ENCODE results near the gene ZNF784.
A peak's percentile ranks its signal among the peaks of the same experiment; 100 is the strongest.

ZNF784 gene

DNA sequence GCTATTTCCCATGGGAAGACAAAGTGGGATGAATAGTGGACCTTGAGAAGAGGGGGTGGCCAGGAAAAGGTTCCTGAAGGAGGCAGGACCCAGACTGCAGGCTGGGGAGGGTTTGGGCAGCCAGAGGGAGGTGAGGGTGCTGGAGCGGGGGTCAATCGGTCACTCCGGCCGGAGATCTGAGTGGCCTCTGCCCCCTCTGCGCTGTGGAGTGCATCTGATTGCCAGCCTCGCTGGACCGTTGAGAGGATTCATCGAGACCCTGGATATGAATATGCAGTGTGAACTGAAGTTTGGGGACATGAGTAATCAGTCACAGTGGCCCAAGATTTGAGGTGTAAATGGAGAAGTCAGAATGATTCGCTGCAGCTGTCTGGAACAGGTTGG, 11.0 kb upstream of the ZNF784 start:
- no peak overlapping the region for H2AFZ ChIP-seq (ENCODE audit: low read depth, low read length)
- H3K36me3 ChIP-seq (ENCODE audit: insufficient read depth, low read length): peaks cover 3% of the 10 kb centered on the region
- H3K27me3 ChIP-seq (ENCODE audit: insufficient read depth, low read length): no peaks in the 10 kb centered on the region
- peak overlapping the region; percentile 72 for H3K4me3 ChIP-seq (ENCODE audit: low read length)
- H3K9me3 ChIP-seq (ENCODE audit: low read length): no peaks in the 10 kb centered on the region
- peaks cover 23% of the 10 kb centered on the region for H3K4me1 ChIP-seq (ENCODE audit: insufficient read depth, low read length)

DNA sequence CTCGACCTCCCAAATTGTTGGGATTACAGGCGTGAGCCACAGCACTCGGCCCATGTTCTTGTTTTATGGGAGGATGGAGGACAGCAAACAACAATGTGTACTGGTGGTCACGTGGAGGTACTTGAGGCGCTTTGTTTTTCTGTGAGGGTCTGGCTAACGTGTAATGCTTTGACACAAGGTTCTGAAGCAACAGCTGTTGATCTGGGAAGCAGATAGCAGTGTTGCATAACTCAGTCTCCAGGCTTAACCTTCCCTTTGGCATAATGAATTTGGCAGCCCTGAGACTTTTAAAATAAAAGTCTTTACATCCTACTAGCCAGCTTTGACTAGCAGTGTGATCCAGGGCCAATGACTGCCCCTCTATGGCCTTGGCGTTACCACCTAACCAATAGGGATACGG, 9.5 kb upstream of the ZNF784 start:
- Histone ChIP-seq H2AFZ (ENCODE audit: low read depth, low read length) (no peak overlapping the region), H3K4me1 (ENCODE audit: insufficient read depth, low read length) (peaks cover 17% of the 10 kb centered on the region), H3K4me3 (ENCODE audit: low read length) (peak overlapping the region; percentile 72), H3K36me3 (ENCODE audit: insufficient read depth, low read length) (peaks cover 3% of the 10 kb centered on the region), H3K27me3 (ENCODE audit: insufficient read depth, low read length) (no peaks in the 10 kb centered on the region), H3K9me3 (ENCODE audit: low read length) (no peaks in the 10 kb centered on the region)

DNA sequence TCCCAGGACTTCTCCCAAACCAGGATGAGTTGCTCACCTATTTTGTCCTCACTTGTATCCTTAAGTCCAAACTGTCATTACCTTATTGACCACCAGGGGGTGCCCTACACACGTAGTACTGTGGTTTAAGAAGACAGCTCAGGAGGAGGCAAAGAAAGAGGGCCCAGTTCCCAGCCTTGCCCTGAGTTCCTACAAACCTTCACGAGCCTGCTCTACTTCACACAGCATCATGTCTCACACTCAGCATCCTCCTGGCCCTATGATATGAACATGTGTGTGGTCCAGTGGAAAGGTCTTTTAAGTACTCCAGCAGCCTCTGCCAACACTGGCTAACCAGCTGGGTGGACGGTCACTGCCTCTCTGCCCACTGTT, 8.1 kb upstream of the ZNF784 start:
- Histone ChIP-seq H3K27me3 (ENCODE audit: insufficient read depth, low read length) (no peaks in the 10 kb centered on the region), H3K9me3 (ENCODE audit: low read length) (no peaks in the 10 kb centered on the region), H3K4me3 (ENCODE audit: low read length) (no peak overlapping the region), H2AFZ (ENCODE audit: low read depth, low read length) (no peak overlapping the region), H3K4me1 (ENCODE audit: insufficient read depth, low read length) (peaks cover 17% of the 10 kb centered on the region), H3K36me3 (ENCODE audit: insufficient read depth, low read length) (no peaks in the 10 kb centered on the region)

DNA sequence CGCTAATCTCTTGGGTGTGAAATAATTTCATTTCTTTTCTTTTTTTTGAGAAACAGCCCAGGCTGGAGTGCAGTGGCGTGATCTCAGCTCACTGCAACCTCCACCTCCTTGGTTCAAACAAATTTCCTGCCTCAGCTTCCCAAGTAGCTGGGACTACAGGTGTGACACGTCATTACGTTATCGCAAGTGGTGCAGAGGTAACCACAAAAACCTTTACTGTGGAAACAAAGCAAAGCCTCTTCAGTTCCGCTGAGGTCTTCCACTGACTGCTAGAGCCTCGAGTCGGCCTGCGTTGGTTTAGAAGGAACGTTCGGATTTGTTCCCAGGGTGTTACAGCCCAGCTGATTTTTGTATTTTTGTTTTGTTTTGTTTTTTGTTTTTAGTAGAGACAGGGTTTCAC, 2.0 kb upstream of the ZNF784 start:
- Histone ChIP-seq H2AFZ (ENCODE audit: low read depth, low read length) (no peak overlapping the region), H3K36me3 (ENCODE audit: insufficient read depth, low read length) (peaks cover 5% of the 10 kb centered on the region), H3K27me3 (ENCODE audit: insufficient read depth, low read length) (no peaks in the 10 kb centered on the region), H3K4me3 (ENCODE audit: low read length) (no peak overlapping the region), H3K9me3 (ENCODE audit: low read length) (no peaks in the 10 kb centered on the region), H3K4me1 (ENCODE audit: insufficient read depth, low read length) (peaks cover 3% of the 10 kb centered on the region)

DNA sequence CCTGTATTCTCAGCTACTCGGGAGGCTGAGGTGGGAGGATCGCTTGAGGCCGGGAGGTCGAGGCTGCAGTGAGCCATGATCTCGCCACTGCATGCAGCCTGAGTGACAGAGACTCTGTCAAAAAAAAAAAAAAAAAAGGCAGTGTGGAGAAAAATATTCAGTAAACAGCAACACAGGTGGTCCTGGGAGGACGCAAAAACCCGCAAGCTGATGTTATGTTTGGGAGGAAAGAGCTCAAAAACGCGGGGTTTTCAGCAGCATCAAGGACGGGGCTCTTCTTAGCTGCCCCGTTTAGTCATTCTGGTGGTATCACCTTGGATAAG, 599 bp upstream of the ZNF784 start:
- peak overlapping the region; percentile 67 for H3K4me3 ChIP-seq (ENCODE audit: low read length)
- peak overlapping the region; percentile 44 for H2AFZ ChIP-seq (ENCODE audit: low read depth, low read length)
- H3K4me1 ChIP-seq (ENCODE audit: insufficient read depth, low read length): peaks cover 3% of the 10 kb centered on the region
- peaks cover 15% of the 10 kb centered on the region for H3K36me3 ChIP-seq (ENCODE audit: insufficient read depth, low read length)
- no peaks in the 10 kb centered on the region for H3K9me3 ChIP-seq (ENCODE audit: low read length)
- H3K27me3 ChIP-seq (ENCODE audit: insufficient read depth, low read length): no peaks in the 10 kb centered on the region

DNA sequence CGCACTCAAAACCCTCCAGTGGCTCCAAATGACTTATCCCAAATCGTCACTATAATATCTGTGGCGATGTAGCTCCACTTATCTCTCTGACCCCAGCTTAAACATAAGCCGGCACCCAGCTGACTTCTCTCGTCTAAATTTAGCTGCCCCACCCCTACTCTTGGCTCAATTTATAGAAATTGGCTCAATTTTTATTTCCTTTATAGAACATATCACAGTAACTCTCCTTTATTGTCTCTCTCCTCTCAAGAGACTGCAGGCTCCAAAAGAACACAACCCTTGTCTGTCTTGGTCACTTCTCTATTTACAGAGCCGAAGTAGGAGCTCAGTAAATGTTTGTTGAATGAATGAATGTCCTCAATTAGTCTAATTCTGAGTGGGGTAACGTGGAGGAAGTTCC, 805 bp downstream of the ZNF784 start:
- H3K27me3 ChIP-seq (ENCODE audit: insufficient read depth, low read length): no peaks in the 10 kb centered on the region
- no peaks in the 10 kb centered on the region for H3K9me3 ChIP-seq (ENCODE audit: low read length)
- H3K36me3 ChIP-seq (ENCODE audit: insufficient read depth, low read length): peaks cover 21% of the 10 kb centered on the region
- H2AFZ ChIP-seq (ENCODE audit: low read depth, low read length): no peak overlapping the region
- H3K4me3 ChIP-seq (ENCODE audit: low read length): peak overlapping the region; percentile 67
- peaks cover 3% of the 10 kb centered on the region for H3K4me1 ChIP-seq (ENCODE audit: insufficient read depth, low read length)

DNA sequence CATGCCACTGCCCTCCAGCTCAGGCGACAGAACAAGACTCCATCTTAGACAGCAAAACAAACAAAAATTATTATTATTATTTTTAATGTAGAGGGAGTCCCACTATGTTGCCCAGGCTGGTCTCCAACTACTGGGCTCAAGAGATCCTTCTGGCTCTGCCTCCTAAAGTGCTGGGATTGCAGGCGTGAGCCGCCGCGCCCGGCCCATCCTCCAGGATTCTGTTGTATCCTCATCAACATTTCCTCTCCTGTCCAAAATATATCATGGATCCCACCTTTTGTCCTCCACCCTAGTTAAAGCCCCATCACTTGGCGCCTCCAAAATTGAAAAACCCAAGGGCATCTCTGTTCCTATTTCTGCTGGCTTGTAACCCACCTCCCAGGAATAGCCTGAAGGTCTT, 1.2 kb downstream of the ZNF784 start:
- Histone ChIP-seq H3K27me3 (ENCODE audit: insufficient read depth, low read length) (no peaks in the 10 kb centered on the region), H3K9me3 (ENCODE audit: low read length) (no peaks in the 10 kb centered on the region), H3K4me1 (ENCODE audit: insufficient read depth, low read length) (peaks cover 3% of the 10 kb centered on the region), H3K4me3 (ENCODE audit: low read length) (no peak overlapping the region), H2AFZ (ENCODE audit: low read depth, low read length) (no peak overlapping the region), H3K36me3 (ENCODE audit: insufficient read depth, low read length) (peaks cover 21% of the 10 kb centered on the region)

DNA sequence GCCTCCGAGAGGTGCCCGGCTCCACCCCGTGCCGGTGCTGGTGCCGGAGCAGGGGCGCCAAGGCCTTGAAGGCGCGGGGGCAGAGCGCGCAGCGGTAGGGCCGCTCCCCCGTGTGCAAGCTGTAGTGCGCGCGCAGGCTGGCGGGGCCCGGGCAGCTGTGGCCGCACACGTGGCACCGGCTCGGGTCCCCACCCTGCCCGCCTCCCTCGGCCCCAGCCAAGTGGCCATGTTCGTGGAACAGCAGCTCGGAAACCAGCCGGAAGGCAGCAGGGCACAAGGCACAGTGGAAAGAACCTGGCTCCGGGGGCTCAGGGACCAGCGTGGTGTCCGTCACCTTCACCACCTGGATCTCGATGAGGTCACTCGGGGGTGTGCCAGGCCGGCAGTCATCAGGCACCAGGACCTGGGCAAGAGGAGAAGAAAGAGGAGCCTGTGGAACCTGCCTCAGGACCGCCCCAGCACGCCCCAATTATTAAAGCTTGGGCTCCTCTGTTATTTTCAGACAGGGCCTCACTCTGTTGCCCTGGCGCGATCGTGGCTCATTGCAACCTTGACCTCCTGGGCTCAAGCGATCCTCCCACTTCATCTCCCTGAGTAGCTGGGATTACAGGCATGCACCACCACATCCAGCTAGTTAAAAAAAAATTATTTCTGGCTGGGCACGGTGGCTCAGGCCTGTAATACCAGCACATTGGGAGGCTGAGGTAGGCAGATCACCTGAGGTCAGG, 2.0 kb downstream of the ZNF784 start:
- Histone ChIP-seq H3K36me3 (ENCODE audit: insufficient read depth, low read length) (peaks cover 22% of the 10 kb centered on the region), H3K4me1 (ENCODE audit: insufficient read depth, low read length) (peaks cover 3% of the 10 kb centered on the region), H3K4me3 (ENCODE audit: low read length) (no peak overlapping the region), H3K27me3 (ENCODE audit: insufficient read depth, low read length) (no peaks in the 10 kb centered on the region), H2AFZ (ENCODE audit: low read depth, low read length) (no peak overlapping the region), H3K9me3 (ENCODE audit: low read length) (no peaks in the 10 kb centered on the region)

DNA sequence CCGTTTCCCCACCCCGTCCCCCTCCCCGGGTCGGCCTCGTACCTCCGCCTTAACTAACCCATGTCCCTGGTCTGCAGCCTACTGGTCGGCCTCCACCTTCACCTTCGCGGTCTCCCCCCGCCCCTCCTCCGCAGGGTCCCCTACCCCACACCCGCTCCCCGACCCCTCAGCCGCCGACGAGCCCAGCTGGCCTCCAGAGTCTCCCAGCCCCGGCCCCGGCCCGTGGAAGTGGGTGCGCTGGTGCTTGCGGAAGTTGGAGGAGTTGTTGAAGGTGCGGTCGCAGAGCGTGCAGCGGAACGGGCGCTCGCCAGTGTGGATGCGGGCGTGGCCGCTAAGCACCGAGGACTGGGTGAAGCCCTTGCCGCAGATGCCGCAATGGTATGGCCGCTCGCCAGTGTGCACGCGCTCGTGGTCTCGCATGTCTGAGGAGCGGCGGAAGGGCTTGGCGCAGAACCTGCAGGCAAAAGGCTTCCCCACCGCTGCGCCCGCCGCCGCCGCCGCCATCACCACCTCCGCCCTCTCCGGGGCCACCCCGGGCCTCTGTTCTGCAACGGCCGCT, 2.6 kb downstream of the ZNF784 start:
- Histone ChIP-seq H2AFZ (ENCODE audit: low read depth, low read length) (no peak overlapping the region), H3K9me3 (ENCODE audit: low read length) (no peaks in the 10 kb centered on the region), H3K27me3 (ENCODE audit: insufficient read depth, low read length) (no peaks in the 10 kb centered on the region), H3K4me1 (ENCODE audit: insufficient read depth, low read length) (peaks cover 3% of the 10 kb centered on the region), H3K36me3 (ENCODE audit: insufficient read depth, low read length) (peaks cover 27% of the 10 kb centered on the region), H3K4me3 (ENCODE audit: low read length) (no peak overlapping the region)

DNA sequence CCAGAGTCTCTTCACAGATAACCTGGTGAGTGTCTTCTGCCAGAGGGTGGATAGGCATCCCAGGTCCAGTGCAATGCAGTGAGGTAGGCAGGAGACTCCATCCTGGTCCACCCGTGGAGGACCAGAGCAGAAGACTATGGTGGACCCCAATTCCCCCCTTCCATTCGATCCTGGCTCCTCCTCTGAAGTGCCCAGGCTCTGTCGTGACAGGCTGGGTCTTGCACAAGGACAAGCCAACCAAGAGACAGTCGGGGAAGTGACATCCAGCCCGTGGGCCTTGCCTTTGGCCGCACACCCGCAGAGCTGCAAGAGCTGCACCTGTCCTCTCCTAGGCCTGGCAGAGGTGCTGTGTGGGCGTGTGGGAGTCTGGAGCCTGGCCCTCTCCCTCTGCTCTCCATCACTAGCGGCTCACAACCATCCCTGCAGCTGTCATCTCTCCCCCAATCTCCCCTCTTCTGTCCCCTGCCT, 3.1 kb downstream of the ZNF784 start:
- Histone ChIP-seq H3K27me3 (ENCODE audit: insufficient read depth, low read length) (no peaks in the 10 kb centered on the region), H3K4me3 (ENCODE audit: low read length) (no peak overlapping the region), H3K9me3 (ENCODE audit: low read length) (no peaks in the 10 kb centered on the region), H3K36me3 (ENCODE audit: insufficient read depth, low read length) (peaks cover 31% of the 10 kb centered on the region), H3K4me1 (ENCODE audit: insufficient read depth, low read length) (peaks cover 3% of the 10 kb centered on the region), H2AFZ (ENCODE audit: low read depth, low read length) (no peak overlapping the region)

DNA sequence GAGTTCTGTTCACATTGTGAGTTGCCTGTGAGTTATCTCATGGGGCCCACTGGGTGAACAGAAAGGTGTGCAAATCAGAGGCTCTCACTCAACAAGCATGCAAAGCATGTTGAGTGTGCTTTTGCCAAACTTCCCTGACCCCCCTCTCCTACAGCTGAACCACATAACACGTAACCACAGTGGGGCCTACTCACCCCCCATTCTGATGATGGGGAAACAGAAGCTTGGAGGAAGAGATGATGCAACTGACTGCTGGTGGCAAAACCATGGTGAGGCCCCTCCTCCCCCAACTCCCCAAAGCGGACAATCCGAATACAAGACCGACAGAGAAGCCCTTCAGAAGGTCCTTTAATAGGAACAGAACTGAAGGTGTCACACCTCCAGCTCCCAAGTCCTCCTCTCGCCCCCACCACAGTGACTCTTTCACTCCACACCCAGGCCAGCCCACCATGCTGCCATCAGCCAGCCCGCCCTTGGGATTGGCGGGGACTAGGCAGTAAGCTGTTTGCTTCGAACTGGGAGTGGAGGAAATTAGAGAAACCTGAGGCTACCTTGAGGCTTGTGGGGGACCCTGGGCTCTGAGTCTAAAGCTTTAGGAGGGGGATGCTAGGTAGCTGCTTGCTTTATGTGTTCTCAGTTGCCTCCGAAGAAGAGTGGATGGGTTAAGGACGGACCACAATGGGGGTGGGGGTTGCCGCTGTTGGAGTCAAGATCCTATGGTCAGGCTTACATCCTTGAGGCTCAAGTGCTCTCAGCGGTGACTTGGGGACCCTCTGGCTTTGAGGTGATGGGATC, 3.8 kb downstream of the ZNF784 start:
- no peaks in the 10 kb centered on the region for H3K27me3 ChIP-seq (ENCODE audit: insufficient read depth, low read length)
- peaks cover 37% of the 10 kb centered on the region for H3K36me3 ChIP-seq (ENCODE audit: insufficient read depth, low read length)
- H3K9me3 ChIP-seq (ENCODE audit: low read length): no peaks in the 10 kb centered on the region
- no peak overlapping the region for H3K4me3 ChIP-seq (ENCODE audit: low read length)
- no peak overlapping the region for H2AFZ ChIP-seq (ENCODE audit: low read depth, low read length)
- peaks cover 3% of the 10 kb centered on the region for H3K4me1 ChIP-seq (ENCODE audit: insufficient read depth, low read length)

DNA sequence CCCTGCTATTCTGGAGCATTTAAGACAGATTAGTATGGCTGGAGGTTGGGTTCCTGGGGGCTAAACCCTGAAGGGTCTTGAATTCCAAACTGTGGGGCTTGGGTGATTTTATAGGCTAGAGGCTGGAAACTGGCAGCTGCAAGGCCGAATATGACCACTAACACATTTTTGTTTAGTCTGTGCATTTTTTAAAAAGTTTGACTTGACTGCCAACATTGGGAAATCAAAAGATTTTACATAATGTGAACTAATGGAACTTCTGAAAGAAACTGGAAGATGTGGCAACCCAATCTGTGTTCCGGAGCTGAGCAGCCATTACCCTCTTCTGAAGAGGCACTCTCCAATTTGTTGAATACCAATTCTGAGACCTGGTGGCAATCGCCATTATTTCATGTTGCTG, 5.1 kb downstream of the ZNF784 start:
- no peaks in the 10 kb centered on the region for H3K4me1 ChIP-seq (ENCODE audit: insufficient read depth, low read length)
- no peaks in the 10 kb centered on the region for H3K27me3 ChIP-seq (ENCODE audit: insufficient read depth, low read length)
- H2AFZ ChIP-seq (ENCODE audit: low read depth, low read length): no peak overlapping the region
- peaks cover 46% of the 10 kb centered on the region for H3K36me3 ChIP-seq (ENCODE audit: insufficient read depth, low read length)
- peaks cover 2% of the 10 kb centered on the region for H3K9me3 ChIP-seq (ENCODE audit: low read length)
- no peak overlapping the region for H3K4me3 ChIP-seq (ENCODE audit: low read length)

DNA sequence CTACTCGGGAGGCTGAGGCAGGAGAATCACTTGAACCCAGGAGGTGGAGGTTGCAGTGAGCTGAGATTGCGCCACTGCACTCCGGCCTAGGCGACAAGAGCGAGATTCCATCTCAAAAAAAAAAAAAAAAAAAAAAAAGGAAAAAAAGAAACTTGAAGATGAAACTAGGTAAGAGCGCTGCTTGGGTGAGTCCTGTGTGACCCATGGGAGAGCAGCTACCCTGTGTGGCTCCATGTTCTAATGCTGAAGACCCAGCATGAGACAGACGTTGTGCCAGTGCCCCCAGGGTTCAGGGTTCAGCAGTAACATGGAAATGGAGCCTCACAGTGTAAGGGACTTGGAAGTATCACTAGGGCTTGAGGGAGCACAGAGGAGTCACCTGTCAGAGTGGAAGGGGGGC, 5.9 kb downstream of the ZNF784 start:
- Histone ChIP-seq H3K4me1 (ENCODE audit: insufficient read depth, low read length) (no peaks in the 10 kb centered on the region), H3K4me3 (ENCODE audit: low read length) (no peak overlapping the region), H3K9me3 (ENCODE audit: low read length) (peaks cover 2% of the 10 kb centered on the region), H3K36me3 (ENCODE audit: insufficient read depth, low read length) (peaks cover 49% of the 10 kb centered on the region), H3K27me3 (ENCODE audit: insufficient read depth, low read length) (no peaks in the 10 kb centered on the region), H2AFZ (ENCODE audit: low read depth, low read length) (no peak overlapping the region)
